Activated B cell treated with CpG ODN at 0.5 μM for 24 hours (primary cell): ENCODE data around the gene PYGB. TPM values are rescaled to one million over a fixed set of nuclear protein-coding genes. Genes with fewer than 3 reads are reported as not detected.

Experiments
- ATAC-seq: fragments of 200-7000 bp; cut with Tn5 transposase; one replicate; pipeline ENCODE4 v1.10.0; 2021; ENCODE audit warnings: low read depth, mild to moderate bottlenecking, moderate library complexity
- CTCF ChIA-PET: fragments of 350-600 bp; sonication (Branson Sonifier 250); formaldehyde crosslinking; loops from one replicate; lab custom pipeline; 2021; ENCODE audit warnings: antibody characterized with exemption; lab: Charles Lee
- POLR2A ChIA-PET: fragments of 350-600 bp; sonication (Branson Sonifier 250); formaldehyde crosslinking; loops from one replicate; lab custom pipeline; 2021; ENCODE audit warnings: antibody characterized with exemption; lab: Charles Lee
- DNase-seq: peaks from one replicate; pipeline ENCODE4 v3.0.0; 2022
- H3K27ac Mint-ChIP-seq: one replicate; pipeline ENCODE4 v1.8.0; 2020; ENCODE audit warnings: mixed read lengths
- H3K27me3 Mint-ChIP-seq: one replicate; pipeline ENCODE4 v1.8.0; 2021; ENCODE audit warnings: mixed read lengths
- H3K36me3 Mint-ChIP-seq: one replicate; pipeline ENCODE4 v1.8.0; 2021; ENCODE audit warnings: low read depth, mixed read lengths
- H3K4me1 Mint-ChIP-seq: one replicate; pipeline ENCODE4 v1.8.0; 2021; ENCODE audit warnings: mixed read lengths
- H3K4me3 Mint-ChIP-seq: one replicate; pipeline ENCODE4 v1.8.0; 2020; ENCODE audit warnings: mild to moderate bottlenecking, mixed read lengths
- H3K9me3 Mint-ChIP-seq: one replicate; pipeline ENCODE4 v1.8.0; 2020; ENCODE audit warnings: mixed read lengths
- CTCF ChIP-seq: fragments of 200-600 bp; IDR thresholded peaks from one replicate; pipeline ENCODE4 v1.8.0; 2022; ENCODE audit warnings: antibody characterized with exemption, mild to moderate bottlenecking
- intact Hi-C: fragments of 100-400 bp; cut with micrococcal nuclease; formaldehyde crosslinking; loops from one replicate; pipeline ENCODE4 v1.15.1; 2024
- total RNA-seq: library from RNA; stranded (reverse); gene quantifications from 2 replicates; pipeline ENCODE4 v1.2.3, GENCODE V29; 2022

PYGB gene
- total RNA-seq, 1 donor from 2014 or later, result 23.5 TPM

DNA sequence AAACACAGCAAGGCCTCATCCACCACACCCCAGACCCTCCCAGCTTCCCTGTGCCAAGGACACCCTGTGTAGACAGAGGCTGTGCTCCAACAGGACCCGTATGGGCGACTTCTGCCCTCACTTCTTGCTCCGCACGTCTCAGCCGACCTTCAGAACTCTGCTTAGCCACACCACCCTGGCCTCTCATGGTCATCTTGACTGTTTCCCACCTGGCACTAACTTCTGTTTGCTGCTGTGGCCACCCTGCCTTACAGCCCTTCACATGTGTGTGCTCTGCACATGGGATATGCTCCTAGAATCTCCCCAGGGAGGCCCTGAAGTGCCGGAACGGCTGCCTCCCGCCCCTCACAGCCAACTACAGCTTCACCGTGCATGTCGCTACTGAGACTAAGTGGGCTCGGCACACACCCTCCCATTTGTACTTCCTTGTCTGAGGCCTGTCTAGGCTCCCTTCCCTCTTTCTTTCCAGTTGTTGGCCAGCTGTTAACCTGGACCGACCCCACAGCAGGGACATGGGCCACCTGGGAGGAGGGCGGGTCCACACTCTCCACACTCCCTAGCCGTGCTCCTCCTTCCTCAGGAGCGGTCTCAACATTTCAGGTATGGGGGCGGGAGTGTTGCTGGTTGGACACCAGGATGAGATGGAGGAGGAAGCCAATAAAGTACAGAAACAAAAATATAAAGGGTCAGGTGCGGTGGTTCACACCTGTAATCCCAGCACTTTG lies 69.6 kb downstream of the PYGB start:
- CTCF ChIA-PET, result no interaction called here
- Mint-ChIP-seq H3K4me3 (no peak overlapping the region), H3K4me1 (peaks cover 39% of the 10 kb centered on the region), H3K27ac (peak overlapping the region; percentile 87), H3K27me3 (no peaks in the 10 kb centered on the region), H3K36me3 (peaks cover 10% of the 10 kb centered on the region), H3K9me3 (no peaks in the 10 kb centered on the region)
- no peak for TF ChIP-seq CTCF
- POLR2A ChIA-PET, result interaction anchor here (0.9 to 1.6 kb wide), 2 partner anchors 8 to 81 kb away, joined by 3 read pairs; no protein-coding TSS in a partner anchor
- intact Hi-C loops, result loop anchor here (1.0 to 5.0 kb wide), 6 partner anchors 73 to 325 kb away; partner anchors contain the start of genes ABHD12, ACSS1, APMAP and ENTPD6
- DNase-seq (peak; percentile 9), ATAC-seq (no peak)

GRCh38 chr20:25318471-25319240 lies 70.8 kb downstream of the PYGB start:
- Mint-ChIP-seq H3K36me3 (peaks cover 13% of the 10 kb centered on the region), H3K27ac (peak overlapping the region; percentile 87), H3K27me3 (no peaks in the 10 kb centered on the region), H3K9me3 (no peaks in the 10 kb centered on the region), H3K4me3 (peak overlapping the region; percentile 52), H3K4me1 (peaks cover 39% of the 10 kb centered on the region)
- no peak for TF ChIP-seq CTCF
- POLR2A ChIA-PET, result interaction anchor here (0.6 to 1.6 kb wide), 9 partner anchors 9 to 407 kb away, joined by 3 to 7 read pairs (median 5); partner anchors contain the start of genes ABHD12, GINS1 and PYGB
- ATAC-seq (peak; percentile 93), DNase-seq (peak; percentile 24)
- CTCF ChIA-PET, result interaction anchor here (1.1 kb wide), 1 partner anchor 80 kb away, joined by 12 read pairs; no protein-coding TSS in a partner anchor
- intact Hi-C loops, result loop anchor here (1.0 to 5.0 kb wide), 6 partner anchors 72 to 326 kb away; partner anchors contain the start of genes ABHD12, ACSS1, APMAP and ENTPD6

GRCh38 chr20:25319241-25320034 lies 71.6 kb downstream of the PYGB start:
- ATAC-seq (no peak), DNase-seq (peak; percentile 13)
- intact Hi-C loops, result loop anchor here (2.0 to 5.0 kb wide), 2 partner anchors 79 to 327 kb away; partner anchors contain the start of gene APMAP

More at GRCh38 chr20:25319241-25320034, 71.6 kb downstream of the PYGB start:
- Mint-ChIP-seq H3K36me3 (peaks cover 13% of the 10 kb centered on the region), H3K4me3 (no peak overlapping the region), H3K27me3 (no peaks in the 10 kb centered on the region), H3K9me3 (no peaks in the 10 kb centered on the region), H3K4me1 (peaks cover 44% of the 10 kb centered on the region), H3K27ac (peak overlapping the region; percentile 87)
- ChIA-PET POLR2A (interaction anchor here (0.6 to 1.1 kb wide), 5 partner anchors 38 to 88 kb away, joined by 3 to 7 read pairs (median 6); partner anchors contain the start of genes ABHD12, GINS1 and PYGB), CTCF (interaction anchor here (1.1 kb wide), 1 partner anchor 79 kb away, joined by 12 read pairs; no protein-coding TSS in a partner anchor)
- no peak for TF ChIP-seq CTCF
